B cell (primary cell): ENCODE measurements around the gene FRMD4A. TPM values are rescaled to one million over a fixed set of nuclear protein-coding genes. Genes with fewer than 3 reads are reported as not detected.

ENCODE experiments used
- ATAC-seq: fragments of 200-7000 bp; cut with Tn5 transposase; one replicate; pipeline ENCODE4 v1.10.0; 2021; ENCODE audit warnings: low read depth, mild to moderate bottlenecking, moderate number of reproducible peaks, moderate library complexity
- CTCF ChIA-PET: fragments of 350-600 bp; sonication (Branson Sonifier 250); formaldehyde crosslinking; loops from one replicate; lab custom pipeline; 2021; ENCODE audit warnings: antibody characterized with exemption, inconsistent platforms; lab: Charles Lee
- POLR2A ChIA-PET: fragments of 350-600 bp; sonication (Branson Sonifier 250); formaldehyde crosslinking; loops from one replicate; lab custom pipeline; 2021; ENCODE audit warnings: antibody characterized with exemption; lab: Charles Lee
- DNase-seq: peaks from one replicate; pipeline ENCODE4 v3.0.0; 2013
- H2AFZ ChIP-seq: 2 replicates; pipeline ENCODE4 v1.6.1; 2012; ENCODE audit warnings: mild to moderate bottlenecking, low read depth, low read length; ENCODE audit not compliant: insufficient read depth, poor library complexity, severe bottlenecking
- H3K27ac ChIP-seq, 2 donors: 1 replicate in 1 of 2; 2 replicates in 1 of 2; pipeline ENCODE4 v1.5.1; 2012 to 2013; ENCODE audit warnings: low read length in 2 of 2, mild to moderate bottlenecking in 2 of 2, moderate library complexity in 1 of 2
- H3K27me3 ChIP-seq, 4 experiments: fragments of 200-600 bp in 1 of 4; sonication (generic) in 1 of 4; replicated peaks in 1 of 4; 1 replicate in 2 of 4; 2 replicates in 2 of 4; pipeline versions ENCODE4 v1.6.1 to v1.7.0; 2013 to 2016; ENCODE audit warnings: low read length in 3 of 4, mild to moderate bottlenecking in 2 of 4, mixed read lengths in 1 of 4, moderate library complexity in 1 of 4; ENCODE audit not compliant: insufficient read depth in 4 of 4, control insufficient read depth in 3 of 4; ENCODE audit errors: control extremely low read depth in 1 of 4
- H3K36me3 ChIP-seq, 2 experiments: replicated peaks in 1 of 2; 1 replicate in 1 of 2; 2 replicates in 1 of 2; pipeline versions ENCODE4 v1.6.1 to v1.7.1; 2013; ENCODE audit warnings: low read length in 1 of 2; ENCODE audit not compliant: insufficient read depth in 2 of 2, control insufficient read depth in 1 of 2; ENCODE audit errors: control extremely low read depth in 1 of 2, extremely low read depth in 1 of 2
- H3K4me1 ChIP-seq, 2 donors: fragments of 200-600 bp in 1 of 2; sonication (generic) in 1 of 2; 1 replicate in 1 of 2; 2 replicates in 1 of 2; pipeline versions ENCODE4 v1.5.1 to v1.6.1; 2013 to 2017; ENCODE audit warnings: low read length in 2 of 2; ENCODE audit not compliant: control insufficient read depth in 2 of 2, insufficient read depth in 2 of 2
- H3K4me2 ChIP-seq: replicated peaks from 2 replicates; pipeline ENCODE3; 2012; ENCODE audit warnings: mild to moderate bottlenecking, low read depth, low read length; ENCODE audit not compliant: poor library complexity, severe bottlenecking
- H3K4me3 ChIP-seq, 5 experiments: fragments of 200-600 bp in 1 of 5; sonication (generic) in 1 of 5; 1 replicate in 3 of 5; 2 replicates in 2 of 5; pipeline versions ENCODE4 v1.5.1 to v1.7.0; 2011 to 2016; ENCODE audit warnings: low read length in 4 of 5, mild to moderate bottlenecking in 4 of 5, low read depth in 2 of 5, control low read depth in 1 of 5, moderate library complexity in 1 of 5; ENCODE audit not compliant: insufficient read depth in 1 of 5; ENCODE audit errors: control extremely low read depth in 1 of 5, extremely low read depth in 1 of 5
- H3K79me2 ChIP-seq: fragments of 200-600 bp; sonication (generic); one replicate; pipeline ENCODE4 v1.6.0; 2016; ENCODE audit warnings: low read length; ENCODE audit not compliant: control insufficient read depth, insufficient read depth
- H3K9ac ChIP-seq: fragments of 200-600 bp; sonication (generic); 2 replicates; pipeline ENCODE4 v1.6.1; 2017; ENCODE audit warnings: mild to moderate bottlenecking, low read length, moderate library complexity
- H3K9me3 ChIP-seq, 3 donors: one replicate each; pipeline versions ENCODE4 v1.6.1 to v1.7.1; 2013; ENCODE audit warnings: low read length in 2 of 3; ENCODE audit not compliant: control insufficient read depth in 2 of 3, insufficient read depth in 1 of 3; ENCODE audit errors: control extremely low read depth in 1 of 3
- H4K20me1 ChIP-seq: 2 replicates; pipeline ENCODE4 v1.6.0; 2012; ENCODE audit warnings: mild to moderate bottlenecking, low read length; ENCODE audit not compliant: insufficient read depth, control insufficient read depth, poor library complexity, severe bottlenecking
- H3K27ac Mint-ChIP-seq: one replicate; pipeline ENCODE4 v1.8.0; 2021; ENCODE audit warnings: mixed read lengths
- H3K27me3 Mint-ChIP-seq: one replicate; pipeline ENCODE4 v1.8.0; 2021; ENCODE audit warnings: mixed read lengths
- H3K4me1 Mint-ChIP-seq: one replicate; pipeline ENCODE4 v1.8.0; 2021; ENCODE audit warnings: mixed read lengths
- H3K4me3 Mint-ChIP-seq: one replicate; pipeline ENCODE4 v1.8.0; 2021; ENCODE audit warnings: mixed read lengths
- H3K9me3 Mint-ChIP-seq: one replicate; pipeline ENCODE4 v1.8.0; 2022; ENCODE audit warnings: mixed read lengths; ENCODE audit not compliant: insufficient read depth
- EZH2 ChIP-seq: IDR thresholded peaks from 2 replicates; pipeline ENCODE4 v1.6.1; 2012; ENCODE audit warnings: borderline replicate concordance, low read depth, mild to moderate bottlenecking, moderate library complexity, low read length; ENCODE audit not compliant: insufficient read depth, poor library complexity, severe bottlenecking
- WGBS: methylation state at CpG from one replicate; pipeline ENCODE4 v1.1.5; 2013; ENCODE audit warnings: missing lambda C conversion rate; ENCODE audit not compliant: insufficient coverage; 5-methylcytosine and 5-hydroxymethylcytosine counted together
- intact Hi-C: fragments of 100-400 bp; cut with micrococcal nuclease; formaldehyde crosslinking; loops from one replicate; pipeline ENCODE4 v1.10.0; 2022
- polyA plus RNA-seq: library from polyadenylated mRNA; depleted of rRNA; stranded (reverse); fragments of >200 nt; gene quantifications from 2 replicates; pipeline ENCODE4 v1.2.3, GENCODE V29; 2012
- total RNA-seq, 2 donors: library from RNA; stranded (reverse); fragments of 120-200 nt in 1 of 2; gene quantifications; 1 replicate in 1 of 2; 2 replicates in 1 of 2; pipeline versions ENCODE4 v1.2.3 to v1.2.4, GENCODE V29; 2013 to 2022
- TF ChIP-seq, protein P1 (sequence below): fragments of 200-600 bp; IDR thresholded peaks from one replicate; pipeline ENCODE4 v1.8.0; 2022; ENCODE audit warnings: antibody characterized with exemption, mild to moderate bottlenecking

FRMD4A gene
- total and polyA plus RNA-seq, 2 donors (not counting 1 experiment from before 2014, with no cell fraction given) = 0.76 to 3.4 TPM

DNA sequence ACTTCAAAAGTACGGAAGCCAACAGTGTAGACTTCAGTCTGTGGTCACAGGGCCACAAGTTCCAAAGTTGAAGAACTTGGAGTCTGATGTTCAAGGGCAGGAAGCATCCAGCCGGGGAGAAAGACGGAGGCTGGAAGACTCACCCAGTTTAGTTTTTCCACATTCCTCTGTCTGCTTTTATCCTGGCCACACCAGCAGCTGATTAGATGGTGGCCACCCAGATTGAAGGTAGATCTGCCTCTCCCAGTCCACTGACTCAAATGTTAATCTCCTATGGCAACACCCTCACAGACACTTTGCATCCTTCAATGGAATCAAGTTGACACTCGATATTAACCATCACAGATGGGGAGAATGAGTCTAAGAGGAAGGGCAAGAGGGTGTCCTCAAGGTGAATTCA, 19.3 kb upstream of the FRMD4A start:
- TF ChIP-seq EZH2 = no peak
- TF ChIP-seq, protein P1, sequence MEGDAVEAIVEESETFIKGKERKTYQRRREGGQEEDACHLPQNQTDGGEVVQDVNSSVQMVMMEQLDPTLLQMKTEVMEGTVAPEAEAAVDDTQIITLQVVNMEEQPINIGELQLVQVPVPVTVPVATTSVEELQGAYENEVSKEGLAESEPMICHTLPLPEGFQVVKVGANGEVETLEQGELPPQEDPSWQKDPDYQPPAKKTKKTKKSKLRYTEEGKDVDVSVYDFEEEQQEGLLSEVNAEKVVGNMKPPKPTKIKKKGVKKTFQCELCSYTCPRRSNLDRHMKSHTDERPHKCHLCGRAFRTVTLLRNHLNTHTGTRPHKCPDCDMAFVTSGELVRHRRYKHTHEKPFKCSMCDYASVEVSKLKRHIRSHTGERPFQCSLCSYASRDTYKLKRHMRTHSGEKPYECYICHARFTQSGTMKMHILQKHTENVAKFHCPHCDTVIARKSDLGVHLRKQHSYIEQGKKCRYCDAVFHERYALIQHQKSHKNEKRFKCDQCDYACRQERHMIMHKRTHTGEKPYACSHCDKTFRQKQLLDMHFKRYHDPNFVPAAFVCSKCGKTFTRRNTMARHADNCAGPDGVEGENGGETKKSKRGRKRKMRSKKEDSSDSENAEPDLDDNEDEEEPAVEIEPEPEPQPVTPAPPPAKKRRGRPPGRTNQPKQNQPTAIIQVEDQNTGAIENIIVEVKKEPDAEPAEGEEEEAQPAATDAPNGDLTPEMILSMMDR = no peak
- CTCF ChIA-PET = no interaction called here
- peaks cover 27% of the 10 kb centered on the region for H3K27me3 Mint-ChIP-seq

DNA sequence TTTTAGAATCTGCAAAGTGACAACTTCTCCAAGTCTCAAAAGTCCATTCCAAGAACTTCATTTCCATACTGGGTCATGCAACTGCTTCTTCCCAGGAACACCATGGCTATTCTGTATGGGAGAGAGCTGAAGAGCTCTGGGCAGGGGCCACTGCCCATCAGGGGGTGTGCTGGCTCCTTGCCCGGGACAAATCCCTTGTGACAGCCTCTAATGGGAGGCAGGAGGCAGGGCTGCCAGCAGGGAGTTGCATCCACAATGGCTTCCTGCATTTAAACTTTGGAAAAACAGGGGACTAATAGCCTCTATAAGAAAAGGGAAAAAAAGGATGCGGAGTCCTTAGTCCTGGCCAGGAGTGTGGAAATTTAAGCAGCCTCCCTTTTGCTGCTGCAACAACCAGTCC, 18.4 kb upstream of the FRMD4A start:
- WGBS = 100% methylated on average over 2 of the region's 2 CpGs
- CTCF ChIA-PET = no interaction called here
- H3K4me1 ChIP-seq = no peaks in the 10 kb centered on the region
- peaks cover 0 to 6% (median 2%) of the 10 kb centered on the region in 4 experiments for H3K27me3 ChIP-seq
- H3K79me2 ChIP-seq = no peaks in the 10 kb centered on the region
- H3K9ac ChIP-seq = no peak overlapping the region
- no peak overlapping the region for H3K4me2 ChIP-seq
- H3K36me3 ChIP-seq = no peaks in the 10 kb centered on the region
- TF ChIP-seq, protein P1 = no peak
- no peak for TF ChIP-seq EZH2
- Mint-ChIP-seq H3K9me3 (no peaks in the 10 kb centered on the region), H3K4me1 (no peaks in the 10 kb centered on the region), H3K27me3 (peaks cover 28% of the 10 kb centered on the region), H3K27ac (no peak overlapping the region), H3K4me3 (no peak overlapping the region)
- POLR2A ChIA-PET = no interaction called here
- no peak for ATAC-seq
- H2AFZ ChIP-seq = no peak overlapping the region
- no peak for DNase-seq
- intact Hi-C loops = no loop called here
- H4K20me1 ChIP-seq = no peaks in the 10 kb centered on the region
- no peaks in the 10 kb centered on the region for H3K9me3 ChIP-seq
- H3K27ac ChIP-seq = no peak overlapping the region
- H3K4me3 ChIP-seq = no peak overlapping the region

More for the DNA sequence above, 19.3 kb upstream of the FRMD4A start:
- H3K27ac ChIP-seq = no peak overlapping the region
- Mint-ChIP-seq H3K9me3 (no peaks in the 10 kb centered on the region), H3K4me1 (no peaks in the 10 kb centered on the region), H3K27ac (no peak overlapping the region), H3K4me3 (no peak overlapping the region)
- no peaks in the 10 kb centered on the region for H4K20me1 ChIP-seq
- 83% methylated on average over 4 of the region's 4 CpGs for WGBS
- H3K79me2 ChIP-seq = no peaks in the 10 kb centered on the region
- ATAC-seq (no peak), DNase-seq (no peak)
- POLR2A ChIA-PET = no interaction called here
- intact Hi-C loops = no loop called here
- no peak overlapping the region for H2AFZ ChIP-seq
- H3K9ac ChIP-seq = no peak overlapping the region
- H3K36me3 ChIP-seq = no peaks in the 10 kb centered on the region
- H3K27me3 ChIP-seq = peaks cover 0 to 6% (median 0%) of the 10 kb centered on the region in 4 experiments
- no peaks in the 10 kb centered on the region for H3K9me3 ChIP-seq
- no peaks in the 10 kb centered on the region for H3K4me1 ChIP-seq
- H3K4me2 ChIP-seq = no peak overlapping the region
- H3K4me3 ChIP-seq = no peak overlapping the region
